ENCODE data around the gene PNMA6E.

Gene PNMA6E

DNA sequence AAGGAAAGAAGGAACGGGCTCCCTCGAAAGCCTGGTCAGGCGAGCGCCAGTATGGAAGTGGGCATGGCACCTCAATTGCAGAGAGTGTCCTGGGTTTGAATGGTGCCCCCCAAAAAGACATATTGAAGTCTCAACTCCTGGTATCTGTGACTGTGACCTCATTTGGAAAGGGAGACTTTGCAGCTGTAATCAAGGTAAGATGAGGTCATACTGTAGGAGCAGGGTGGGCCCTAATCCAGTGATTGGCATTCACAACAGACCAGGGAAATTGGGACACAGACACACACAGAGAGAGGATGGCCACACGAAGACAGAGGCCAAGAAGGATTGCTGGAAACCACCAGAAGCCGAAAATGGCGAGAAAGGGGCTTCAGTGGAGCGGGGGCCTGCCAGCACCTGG lies 16.5 kb upstream of the PNMA6E start:
- no peak for TF ChIP-seq EZH2 (optimal IDR thresholded peaks at IDR 0.05; ENCODE audit: low read depth, low read length)
- TF ChIP-seq EZH2phosphoT487 (IDR thresholded peaks at IDR 0.05; ENCODE audit: low read length): no peak
- TF ChIP-seq, protein P1, sequence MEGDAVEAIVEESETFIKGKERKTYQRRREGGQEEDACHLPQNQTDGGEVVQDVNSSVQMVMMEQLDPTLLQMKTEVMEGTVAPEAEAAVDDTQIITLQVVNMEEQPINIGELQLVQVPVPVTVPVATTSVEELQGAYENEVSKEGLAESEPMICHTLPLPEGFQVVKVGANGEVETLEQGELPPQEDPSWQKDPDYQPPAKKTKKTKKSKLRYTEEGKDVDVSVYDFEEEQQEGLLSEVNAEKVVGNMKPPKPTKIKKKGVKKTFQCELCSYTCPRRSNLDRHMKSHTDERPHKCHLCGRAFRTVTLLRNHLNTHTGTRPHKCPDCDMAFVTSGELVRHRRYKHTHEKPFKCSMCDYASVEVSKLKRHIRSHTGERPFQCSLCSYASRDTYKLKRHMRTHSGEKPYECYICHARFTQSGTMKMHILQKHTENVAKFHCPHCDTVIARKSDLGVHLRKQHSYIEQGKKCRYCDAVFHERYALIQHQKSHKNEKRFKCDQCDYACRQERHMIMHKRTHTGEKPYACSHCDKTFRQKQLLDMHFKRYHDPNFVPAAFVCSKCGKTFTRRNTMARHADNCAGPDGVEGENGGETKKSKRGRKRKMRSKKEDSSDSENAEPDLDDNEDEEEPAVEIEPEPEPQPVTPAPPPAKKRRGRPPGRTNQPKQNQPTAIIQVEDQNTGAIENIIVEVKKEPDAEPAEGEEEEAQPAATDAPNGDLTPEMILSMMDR (IDR thresholded peaks at IDR 0.05; ENCODE audit: low read length): no peak

DNA sequence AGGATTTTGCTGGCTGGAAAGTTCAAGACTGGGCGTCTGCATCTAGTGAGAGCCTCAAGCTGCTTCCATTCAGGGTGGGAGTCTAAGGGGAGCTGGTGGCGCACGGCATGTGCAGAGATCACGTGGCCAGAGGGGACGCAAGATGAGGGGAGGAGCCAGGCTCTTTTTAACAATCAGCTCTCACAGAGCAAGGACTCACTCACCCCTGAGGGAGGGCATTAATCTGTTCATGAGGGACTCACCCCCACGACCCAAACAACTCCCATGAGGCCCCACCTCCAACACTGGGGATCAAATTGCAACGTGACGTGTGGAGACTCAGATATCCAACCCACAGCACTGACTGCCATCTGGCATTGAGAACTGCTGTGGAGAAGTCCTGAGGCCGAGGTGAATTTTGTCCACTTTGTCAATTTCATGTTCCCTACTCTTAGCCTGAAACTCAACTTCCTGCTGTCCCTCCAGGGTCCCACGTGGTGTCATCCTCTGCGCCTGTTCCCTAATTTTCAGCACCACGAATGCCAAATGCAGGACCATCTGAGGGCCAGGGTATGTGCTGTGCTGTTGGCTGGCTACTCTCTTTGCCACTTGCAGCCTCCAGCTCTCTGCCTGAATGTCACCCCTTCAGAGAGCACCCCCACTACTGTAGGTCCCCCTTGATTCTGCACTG lies 15.8 kb upstream of the PNMA6E start:
- Histone ChIP-seq H3K79me2 (ENCODE audit: low read length) (no peaks in the 10 kb centered on the region), H3K9me3 (replicated peaks; ENCODE audit: insufficient read depth, low read length) (no peaks in the 10 kb centered on the region), H4K20me1 (ENCODE audit: insufficient read depth, low read length) (no peaks in the 10 kb centered on the region), H2AFZ (ENCODE audit: low read length) (no peak overlapping the region), H3K4me2 (ENCODE audit: low read depth, low read length) (no peak overlapping the region), H3K27me3 (replicated peaks; ENCODE audit: insufficient read depth, low read length) (0 out of 2 replicates have a peak, but pooled peaks cover 6% of the 10 kb centered on the region), H3K9me2 (replicated peaks; ENCODE audit: insufficient read depth, low read length) (no peaks in the 10 kb centered on the region), H3K9ac (ENCODE audit: low read length) (no peak overlapping the region), H3K36me3 (replicated peaks; ENCODE audit: insufficient read depth, low read length) (no peaks in the 10 kb centered on the region), H3F3A (ENCODE audit: insufficient read depth, low read length) (no peaks in the 10 kb centered on the region), H3K27ac (ENCODE audit: low read length) (no peak overlapping the region), H3K4me3 (ENCODE audit: low read length) (no peak overlapping the region), H3K4me1 (ENCODE audit: low read length) (no peaks in the 10 kb centered on the region)
- no peak for DNase-seq
- TF ChIP-seq, protein P1 (IDR thresholded peaks at IDR 0.05; ENCODE audit: low read length): no peak
- TF ChIP-seq EZH2phosphoT487 (IDR thresholded peaks at IDR 0.05; ENCODE audit: low read length) (no peak), EZH2 (optimal IDR thresholded peaks at IDR 0.05; ENCODE audit: low read depth, low read length) (no peak)

More for the DNA sequence above, 16.5 kb upstream of the PNMA6E start:
- Histone ChIP-seq H3K27me3 (replicated peaks; ENCODE audit: insufficient read depth, low read length) (no peaks in the 10 kb centered on the region), H3K9me3 (replicated peaks; ENCODE audit: insufficient read depth, low read length) (no peaks in the 10 kb centered on the region), H3K27ac (ENCODE audit: low read length) (no peak overlapping the region), H3F3A (ENCODE audit: insufficient read depth, low read length) (no peaks in the 10 kb centered on the region), H3K9me2 (replicated peaks; ENCODE audit: insufficient read depth, low read length) (no peaks in the 10 kb centered on the region), H3K36me3 (replicated peaks; ENCODE audit: insufficient read depth, low read length) (no peaks in the 10 kb centered on the region), H3K4me3 (ENCODE audit: low read length) (no peak overlapping the region), H3K4me1 (ENCODE audit: low read length) (no peaks in the 10 kb centered on the region), H3K79me2 (ENCODE audit: low read length) (no peaks in the 10 kb centered on the region), H2AFZ (ENCODE audit: low read length) (no peak overlapping the region), H3K4me2 (ENCODE audit: low read depth, low read length) (no peak overlapping the region), H3K9ac (ENCODE audit: low read length) (no peak overlapping the region), H4K20me1 (ENCODE audit: insufficient read depth, low read length) (no peaks in the 10 kb centered on the region)
- DNase-seq: no peak

DNA sequence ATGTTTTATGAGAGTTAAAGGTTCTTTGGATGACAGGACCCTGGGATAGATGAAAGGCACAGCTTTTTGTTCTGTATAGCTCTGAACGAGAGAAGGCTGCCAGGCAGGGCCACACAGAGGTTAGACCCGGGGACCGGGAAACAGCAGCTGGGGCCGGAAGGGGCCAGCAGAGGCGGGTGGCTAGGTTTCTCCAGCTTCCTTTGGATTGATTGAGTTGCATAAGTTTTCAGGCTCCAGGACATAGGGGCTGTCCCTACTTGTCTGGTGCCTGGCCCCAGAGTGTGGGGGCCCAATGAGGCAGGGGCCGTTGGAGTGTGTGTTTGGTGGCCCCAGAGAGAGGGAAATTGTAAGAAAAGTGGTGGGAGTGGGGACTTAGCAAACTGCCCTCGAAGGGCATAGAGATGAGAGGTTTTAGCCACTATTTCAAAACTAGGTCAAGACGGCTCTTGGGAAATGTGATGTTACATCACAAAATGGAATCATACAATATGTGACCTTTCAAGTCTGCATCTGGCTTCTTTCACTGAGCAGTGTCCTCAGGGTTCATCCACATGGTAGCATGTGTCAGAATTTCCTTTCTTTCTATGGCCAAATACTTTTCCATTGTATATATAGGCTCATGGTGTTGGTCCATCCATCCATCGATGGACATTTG lies 13.8 kb upstream of the PNMA6E start:
- no peaks in the 10 kb centered on the region for H3K9me3 ChIP-seq (replicated peaks; ENCODE audit: insufficient read depth, low read length)
- H3K36me3 ChIP-seq (replicated peaks; ENCODE audit: insufficient read depth, low read length): no peaks in the 10 kb centered on the region
- H4K20me1 ChIP-seq (ENCODE audit: insufficient read depth, low read length): no peaks in the 10 kb centered on the region
- 0 out of 2 replicates have a peak, but pooled peaks cover 6% of the 10 kb centered on the region for H3K27me3 ChIP-seq (replicated peaks; ENCODE audit: insufficient read depth, low read length)
- H3F3A ChIP-seq (ENCODE audit: insufficient read depth, low read length): no peaks in the 10 kb centered on the region
- no peak overlapping the region for H3K9ac ChIP-seq (ENCODE audit: low read length)
- H3K9me2 ChIP-seq (replicated peaks; ENCODE audit: insufficient read depth, low read length): no peaks in the 10 kb centered on the region
- no peaks in the 10 kb centered on the region for H3K4me1 ChIP-seq (ENCODE audit: low read length)
- H3K4me3 ChIP-seq (ENCODE audit: low read length): no peak overlapping the region
- H3K27ac ChIP-seq (ENCODE audit: low read length): no peak overlapping the region
- no peak overlapping the region for H2AFZ ChIP-seq (ENCODE audit: low read length)
- H3K4me2 ChIP-seq (ENCODE audit: low read depth, low read length): no peak overlapping the region
- no peak for DNase-seq
- TF ChIP-seq EZH2 (optimal IDR thresholded peaks at IDR 0.05; ENCODE audit: low read depth, low read length): no peak
- TF ChIP-seq, protein P1 (IDR thresholded peaks at IDR 0.05; ENCODE audit: low read length): no peak
- H3K79me2 ChIP-seq (ENCODE audit: low read length): no peaks in the 10 kb centered on the region

Measured in MM.1S (cell line).